Nephron (organoid): ENCODE results near the gene CLCA1.
"Not testable (repeated sequence)": the region's sequence is repeated elsewhere in the genome, so short reads cannot be mapped to it uniquely, and the experiment has no call there.

Experiments used
- H3K27ac Mint-ChIP-seq, 3 experiments: 2 replicates each; pipeline ENCODE4 v1.8.0; 2020; ENCODE audit warnings: mixed read lengths in 3 of 3, mild to moderate bottlenecking in 2 of 3, moderate library complexity in 1 of 3
- H3K27me3 Mint-ChIP-seq: 2 replicates; pipeline ENCODE4 v1.8.0; 2021; ENCODE audit warnings: low read depth, mild to moderate bottlenecking, moderate library complexity, mixed read lengths
- H3K36me3 Mint-ChIP-seq: 2 replicates; pipeline ENCODE4 v1.8.0; 2020; ENCODE audit warnings: low read depth, mixed read lengths
- H3K4me1 Mint-ChIP-seq: 2 replicates; pipeline ENCODE4 v1.8.0; 2020; ENCODE audit warnings: mixed read lengths
- H3K4me3 Mint-ChIP-seq, 3 experiments: 2 replicates each; pipeline ENCODE4 v1.8.0; 2020; ENCODE audit warnings: mild to moderate bottlenecking in 3 of 3, mixed read lengths in 3 of 3, moderate library complexity in 2 of 3
- H3K9me3 Mint-ChIP-seq: 2 replicates; pipeline ENCODE4 v1.8.0; 2020; ENCODE audit warnings: mixed read lengths
- CTCF ChIP-seq, 3 experiments: fragments of 200-600 bp; sonication (generic); IDR thresholded peaks; one replicate each; pipeline ENCODE4 v1.5.0; 2021; ENCODE audit warnings: antibody characterized with exemption in 3 of 3; ENCODE audit not compliant: unreplicated experiment in 3 of 3

Gene CLCA1

GRCh38 chr1:86502125-86502646 lies 33.5 kb downstream of the CLCA1 start:
- not testable (repeated sequence) for H3K36me3 Mint-ChIP-seq, H3K9me3 Mint-ChIP-seq
- peak; percentile 25 to 37 (median 30) for TF ChIP-seq CTCF (IDR thresholded peaks at IDR 0.05; ENCODE audit: unreplicated experiment in 3 of 3)
- Mint-ChIP-seq H3K4me1 (peaks cover 21% of the 10 kb centered on the region), H3K27ac (peak overlapping the region in 1 of 3 experiments; percentile 53), H3K4me3 (peak overlapping the region; percentile 71 to 83 (median 76)), H3K27me3 (peaks cover 29% of the 10 kb centered on the region)

GRCh38 chr1:86502721-86503405 lies 34.1 kb downstream of the CLCA1 start:
- Mint-ChIP-seq H3K36me3 (no peaks in the 10 kb centered on the region), H3K27me3 (peaks cover 28% of the 10 kb centered on the region), H3K4me1 (peaks cover 21% of the 10 kb centered on the region), H3K4me3 (peak overlapping the region; percentile 71 to 83 (median 76)), H3K9me3 (no peaks in the 10 kb centered on the region), H3K27ac (peak overlapping the region in 2 of 3 experiments; percentile 53 to 71)
- TF ChIP-seq CTCF (IDR thresholded peaks at IDR 0.05; ENCODE audit: unreplicated experiment in 3 of 3): no peak

GRCh38 chr1:86503406-86504136 lies 34.8 kb downstream of the CLCA1 start:
- Mint-ChIP-seq H3K4me1 (peaks cover 21% of the 10 kb centered on the region), H3K4me3 (peak overlapping the region; percentile 68 to 80 (median 76)), H3K27ac (peak overlapping the region; percentile 14 to 71 (median 53)), H3K36me3 (no peaks in the 10 kb centered on the region), H3K9me3 (no peaks in the 10 kb centered on the region), H3K27me3 (peaks cover 25% of the 10 kb centered on the region)
- no peak for TF ChIP-seq CTCF (IDR thresholded peaks at IDR 0.05; ENCODE audit: unreplicated experiment in 3 of 3)

GRCh38 chr1:86504137-86504479 lies 35.4 kb downstream of the CLCA1 start:
- Mint-ChIP-seq H3K27me3 (peaks cover 25% of the 10 kb centered on the region), H3K4me3 (peak overlapping the region; percentile 68 to 80 (median 76)), H3K27ac (peak overlapping the region in 2 of 3 experiments; percentile 53 to 65), H3K36me3 (no peaks in the 10 kb centered on the region), H3K9me3 (no peaks in the 10 kb centered on the region), H3K4me1 (peaks cover 21% of the 10 kb centered on the region)
- TF ChIP-seq CTCF (IDR thresholded peaks at IDR 0.05; ENCODE audit: unreplicated experiment in 3 of 3): no peak

GRCh38 chr1:86504895-86505563 lies 36.3 kb downstream of the CLCA1 start:
- no peak overlapping the region for H3K4me3 Mint-ChIP-seq
- peaks cover 21% of the 10 kb centered on the region for H3K4me1 Mint-ChIP-seq
- H3K36me3 Mint-ChIP-seq: no peaks in the 10 kb centered on the region
- H3K9me3 Mint-ChIP-seq: no peaks in the 10 kb centered on the region
- peak overlapping the region in 1 of 3 experiments; percentile 24 for H3K27ac Mint-ChIP-seq
- peaks cover 25% of the 10 kb centered on the region for H3K27me3 Mint-ChIP-seq
- TF ChIP-seq CTCF (IDR thresholded peaks at IDR 0.05; ENCODE audit: unreplicated experiment in 3 of 3): no peak
